Activated CD4-positive, alpha-beta T cell treated with anti-CD3 and anti-CD28 coated beads, Interleukin-2, Interleukin-4, amounts not matched to agents 100 ng/mL and 50 ng/mL, durations not matched to agents 16 hours and 8 hours (primary cell): ENCODE data around the gene CPLANE2.
A peak's percentile ranks its signal among the peaks of the same experiment; 100 is the strongest.
"Not testable (repeated sequence)": the region's sequence is repeated elsewhere in the genome, so short reads cannot be mapped to it uniquely, and the experiment has no call there.

Source experiments
- DNase-seq: peaks from one replicate; pipeline ENCODE4 v3.0.0-alpha.2; 2020; ENCODE audit warnings: low spot score

The CPLANE2 gene

GRCh38 chr1:16229976-16230740, 6.8 kb downstream of the CPLANE2 start:
- no peak for DNase-seq

GRCh38 chr1:16226490-16227179, 10.3 kb downstream of the CPLANE2 start:
- DNase-seq: no peak

- DNase-seq: no peak
These were observed 10.9 kb downstream of the CPLANE2 start for GRCh38 chr1:16226129-16226489.

- no peak for DNase-seq
These were observed 12.5 kb downstream of the CPLANE2 start for GRCh38 chr1:16224472-16224871.

- DNase-seq: not testable (repeated sequence)
These were observed 14.3 kb downstream of the CPLANE2 start for GRCh38 chr1:16222716-16223115.

GRCh38 chr1:16221499-16221898, 15.5 kb downstream of the CPLANE2 start:
- no peak for DNase-seq

GRCh38 chr1:16219968-16220500, 16.9 kb downstream of the CPLANE2 start:
- DNase-seq: no peak

GRCh38 chr1:16218674-16219071, 18.3 kb downstream of the CPLANE2 start:
- DNase-seq: no peak

- DNase-seq: no peak
These were observed 18.8 kb downstream of the CPLANE2 start for GRCh38 chr1:16218014-16218673.

- DNase-seq: peak; percentile 95
These were observed 19.8 kb downstream of the CPLANE2 start for GRCh38 chr1:16217061-16217785.

- peak; percentile 60 for DNase-seq
These were observed 20.9 kb downstream of the CPLANE2 start for GRCh38 chr1:16215882-16216753.

GRCh38 chr1:16215240-16215639, 21.7 kb downstream of the CPLANE2 start:
- DNase-seq: not testable (repeated sequence)

- DNase-seq: not testable (repeated sequence)
These were observed 23.4 kb downstream of the CPLANE2 start for GRCh38 chr1:16213544-16213943.

GRCh38 chr1:16213013-16213412, 24.0 kb downstream of the CPLANE2 start:
- no peak for DNase-seq

- no peak for DNase-seq
These were observed 24.6 kb downstream of the CPLANE2 start, which contains the start of gene ARHGEF19 for GRCh38 chr1:16212251-16212961. Gene ARHGEF19 (minus strand): TSS chr1:16212652. CDS start chr1:16209054, 3,598 bp downstream.

GRCh38 chr1:16211824-16212223, 25.2 kb downstream of the CPLANE2 start:
- DNase-seq: no peak

- DNase-seq: no peak
These were observed 26.4 kb downstream of the CPLANE2 start for GRCh38 chr1:16210581-16210980.

GRCh38 chr1:16209847-16210407, 27.1 kb downstream of the CPLANE2 start:
- DNase-seq: no peak

- DNase-seq: no peak
These were observed 27.7 kb downstream of the CPLANE2 start for GRCh38 chr1:16209132-16209846.
